ENCODE results near the gene OR2Z1.
"Not testable (repeated sequence)": the region's sequence is repeated elsewhere in the genome, so short reads cannot be mapped to it uniquely, and the experiment has no call there.

OR2Z1 gene

DNA sequence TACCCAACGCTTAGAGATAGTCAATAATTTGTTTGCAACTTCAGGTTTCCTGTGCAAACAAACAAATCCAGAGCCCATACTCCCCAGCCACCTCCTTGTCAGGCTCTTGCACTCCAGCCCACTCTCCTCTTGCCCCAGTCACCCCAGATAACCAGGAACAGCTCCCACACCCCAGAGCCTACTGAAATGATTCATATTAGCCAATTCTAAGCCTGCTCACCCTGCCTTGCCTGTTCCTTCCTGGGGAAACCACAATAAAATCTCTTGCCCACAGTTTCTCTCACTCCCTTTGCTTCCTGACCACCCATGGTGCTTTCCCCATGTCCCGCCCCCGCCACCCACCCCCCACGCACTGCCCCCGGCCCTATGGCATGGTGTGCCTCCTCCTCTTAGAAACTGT is 19.1 kb upstream of the OR2Z1 start:
- peaks cover 6% of the 10 kb centered on the region in 2 donors for H3K27me3 ChIP-seq (ENCODE audit: control insufficient read depth in 1 of 2, insufficient read depth in 2 of 2, low read length in 2 of 2)

DNA sequence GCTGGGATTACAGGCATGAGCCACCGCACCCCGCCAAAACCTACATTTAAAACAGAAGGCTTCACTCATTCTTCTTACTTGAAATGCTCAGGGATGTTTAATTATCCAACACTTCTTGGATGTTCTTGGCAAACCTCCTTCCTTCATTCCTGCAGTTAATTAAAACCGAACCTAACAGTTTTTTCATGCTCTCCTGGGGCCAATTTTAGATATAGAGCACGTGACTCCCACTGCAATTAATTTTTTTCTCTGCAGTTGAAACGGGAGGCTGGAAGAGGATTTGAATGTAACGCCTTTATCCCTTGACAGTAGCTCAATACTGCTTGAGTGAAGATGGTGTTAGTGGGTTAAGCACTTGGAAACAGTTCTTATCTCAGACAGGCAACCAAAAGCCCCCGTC is 18.2 kb upstream of the OR2Z1 start:
- Histone ChIP-seq H3K36me3 (ENCODE audit: control insufficient read depth in 2 of 2, insufficient read depth in 2 of 2, low read length in 2 of 2) (no peaks in the 10 kb centered on the region), H3K4me1 (ENCODE audit: control insufficient read depth, insufficient read depth, low read length) (no peaks in the 10 kb centered on the region), H3K27me3 (ENCODE audit: control insufficient read depth in 1 of 2, insufficient read depth in 2 of 2, low read length in 2 of 2) (peaks cover 2 to 6% of the 10 kb centered on the region in 2 donors), H3K9ac (ENCODE audit: low read length in 2 of 2) (no peak overlapping the region), H3K4me3 (ENCODE audit: low read length in 2 of 2) (no peak overlapping the region), H3K9me3 (ENCODE audit: control insufficient read depth in 2 of 2, low read length in 2 of 2) (no peaks in the 10 kb centered on the region), H3K27ac (ENCODE audit: low read length) (no peak overlapping the region)

More for the DNA sequence above, 19.1 kb upstream of the OR2Z1 start:
- no peak overlapping the region for H3K27ac ChIP-seq (ENCODE audit: low read length)
- no peak overlapping the region for H3K4me3 ChIP-seq (ENCODE audit: low read length in 2 of 2)
- no peaks in the 10 kb centered on the region for H3K4me1 ChIP-seq (ENCODE audit: control insufficient read depth, insufficient read depth, low read length)
- H3K9ac ChIP-seq (ENCODE audit: low read length in 2 of 2), result no peak overlapping the region
- no peaks in the 10 kb centered on the region for H3K36me3 ChIP-seq (ENCODE audit: control insufficient read depth in 2 of 2, insufficient read depth in 2 of 2, low read length in 2 of 2)
- no peaks in the 10 kb centered on the region for H3K9me3 ChIP-seq (ENCODE audit: control insufficient read depth in 2 of 2, low read length in 2 of 2)

DNA sequence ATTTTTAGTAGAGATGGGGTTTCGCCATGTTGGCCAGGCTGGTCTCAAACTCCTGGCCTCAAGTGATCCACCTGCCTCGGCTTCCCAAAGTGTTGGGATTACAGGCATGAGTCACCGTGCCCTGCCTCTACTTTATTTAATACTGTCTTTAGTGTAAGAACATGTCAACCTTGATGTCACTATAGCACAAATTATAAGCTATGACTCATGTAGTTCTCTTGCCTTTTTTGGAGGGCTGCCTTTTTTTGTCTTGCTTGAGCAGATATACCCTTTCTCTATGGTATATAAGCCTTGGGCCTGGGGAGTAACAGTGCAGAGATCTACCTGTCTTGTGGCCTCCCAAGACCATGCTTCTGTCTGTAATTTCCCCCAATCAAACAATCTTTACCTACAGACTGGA is 16.1 kb upstream of the OR2Z1 start:
- not testable (repeated sequence) for H3K9me3 ChIP-seq (ENCODE audit: control insufficient read depth in 2 of 2, low read length in 2 of 2); H3K36me3 ChIP-seq (ENCODE audit: control insufficient read depth in 2 of 2, insufficient read depth in 2 of 2, low read length in 2 of 2); H3K4me1 ChIP-seq (ENCODE audit: control insufficient read depth, insufficient read depth, low read length); H3K27ac ChIP-seq (ENCODE audit: low read length); H3K9ac ChIP-seq (ENCODE audit: low read length in 2 of 2); H3K4me3 ChIP-seq (ENCODE audit: low read length in 2 of 2); H3K27me3 ChIP-seq (ENCODE audit: control insufficient read depth in 1 of 2, insufficient read depth in 2 of 2, low read length in 2 of 2)

DNA sequence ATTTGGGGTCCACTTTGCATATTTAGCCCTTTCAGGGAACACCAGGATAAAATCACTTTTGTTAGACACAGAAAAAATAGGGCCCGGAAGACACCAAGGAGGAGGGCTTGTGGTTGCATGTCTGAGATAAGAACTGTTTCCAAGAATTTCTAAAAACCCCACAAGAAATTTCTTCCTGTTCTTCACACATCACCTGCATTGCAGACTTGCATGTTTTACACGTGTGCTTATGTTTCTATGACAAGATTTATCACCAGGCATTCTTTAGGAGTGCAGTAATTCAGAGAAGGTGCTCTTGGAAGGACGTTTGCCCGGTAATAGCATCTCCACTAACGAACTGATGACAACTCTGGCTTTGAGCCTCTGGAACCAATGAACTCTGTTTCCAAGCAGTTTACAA is 15.7 kb upstream of the OR2Z1 start:
- Histone ChIP-seq H3K4me3 (ENCODE audit: low read length in 2 of 2) (no peak overlapping the region), H3K9ac (ENCODE audit: low read length in 2 of 2) (no peak overlapping the region), H3K27ac (ENCODE audit: low read length) (no peak overlapping the region), H3K9me3 (ENCODE audit: control insufficient read depth in 2 of 2, low read length in 2 of 2) (no peaks in the 10 kb centered on the region), H3K27me3 (ENCODE audit: control insufficient read depth in 1 of 2, insufficient read depth in 2 of 2, low read length in 2 of 2) (peaks cover 0 to 2% of the 10 kb centered on the region in 2 donors), H3K36me3 (ENCODE audit: control insufficient read depth in 2 of 2, insufficient read depth in 2 of 2, low read length in 2 of 2) (no peaks in the 10 kb centered on the region), H3K4me1 (ENCODE audit: control insufficient read depth, insufficient read depth, low read length) (no peaks in the 10 kb centered on the region)

DNA sequence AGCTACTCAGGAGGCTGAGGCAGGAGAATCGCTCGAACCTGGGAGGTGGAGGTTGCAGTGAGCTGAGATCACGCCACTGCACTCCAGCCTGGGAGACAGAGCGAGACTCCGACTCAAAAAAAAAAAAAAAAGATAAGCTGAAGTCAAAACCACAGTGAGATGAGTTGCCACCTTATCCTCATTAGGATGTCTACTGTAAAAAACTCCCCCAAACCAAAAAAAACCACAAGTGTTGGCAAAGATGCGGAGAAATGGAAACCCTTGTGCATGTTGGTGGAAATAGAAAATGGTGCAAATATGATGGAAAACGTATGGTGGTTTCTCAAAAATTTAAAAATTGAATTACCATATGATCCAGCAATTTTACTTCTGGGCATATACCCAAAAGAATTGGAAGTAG is 11.1 kb upstream of the OR2Z1 start:
- H3K9ac ChIP-seq (ENCODE audit: low read length in 2 of 2); H3K27me3 ChIP-seq (ENCODE audit: control insufficient read depth in 1 of 2, insufficient read depth in 2 of 2, low read length in 2 of 2); H3K27ac ChIP-seq (ENCODE audit: low read length); H3K4me1 ChIP-seq (ENCODE audit: control insufficient read depth, insufficient read depth, low read length); H3K36me3 ChIP-seq (ENCODE audit: control insufficient read depth in 2 of 2, insufficient read depth in 2 of 2, low read length in 2 of 2); H3K9me3 ChIP-seq (ENCODE audit: control insufficient read depth in 2 of 2, low read length in 2 of 2); H3K4me3 ChIP-seq (ENCODE audit: low read length in 2 of 2): not testable (repeated sequence)

DNA sequence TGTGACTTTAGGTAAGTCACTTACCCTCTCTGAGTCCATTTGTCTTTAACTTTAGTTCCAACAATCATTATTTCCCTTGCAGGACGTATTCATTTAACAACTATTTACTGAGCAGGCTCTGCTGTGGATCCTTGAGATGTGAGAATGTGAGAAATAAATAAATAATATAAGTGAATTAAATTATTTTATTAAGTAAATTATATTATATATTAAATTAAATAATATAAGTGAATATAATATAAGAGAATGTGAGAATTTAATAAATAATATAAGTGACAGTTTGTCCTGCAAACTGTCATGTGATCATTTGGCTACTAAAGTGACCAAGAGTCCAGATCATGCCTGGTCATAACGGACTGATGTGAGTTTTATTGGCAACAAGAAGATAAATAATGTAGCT is 598 bp downstream of the OR2Z1 start:
- no peak overlapping the region for H3K27ac ChIP-seq (ENCODE audit: low read length)
- no peak overlapping the region for H3K9ac ChIP-seq (ENCODE audit: low read length in 2 of 2)
- no peaks in the 10 kb centered on the region for H3K4me1 ChIP-seq (ENCODE audit: control insufficient read depth, insufficient read depth, low read length)
- peaks cover 0 to 3% of the 10 kb centered on the region in 2 donors for H3K9me3 ChIP-seq (ENCODE audit: control insufficient read depth in 2 of 2, low read length in 2 of 2)
- no peak overlapping the region for H3K4me3 ChIP-seq (ENCODE audit: low read length in 2 of 2)
- no peaks in the 10 kb centered on the region for H3K36me3 ChIP-seq (ENCODE audit: control insufficient read depth in 2 of 2, insufficient read depth in 2 of 2, low read length in 2 of 2)
- H3K27me3 ChIP-seq (ENCODE audit: control insufficient read depth in 1 of 2, insufficient read depth in 2 of 2, low read length in 2 of 2), result peaks cover 0 to 6% of the 10 kb centered on the region in 2 donors

DNA sequence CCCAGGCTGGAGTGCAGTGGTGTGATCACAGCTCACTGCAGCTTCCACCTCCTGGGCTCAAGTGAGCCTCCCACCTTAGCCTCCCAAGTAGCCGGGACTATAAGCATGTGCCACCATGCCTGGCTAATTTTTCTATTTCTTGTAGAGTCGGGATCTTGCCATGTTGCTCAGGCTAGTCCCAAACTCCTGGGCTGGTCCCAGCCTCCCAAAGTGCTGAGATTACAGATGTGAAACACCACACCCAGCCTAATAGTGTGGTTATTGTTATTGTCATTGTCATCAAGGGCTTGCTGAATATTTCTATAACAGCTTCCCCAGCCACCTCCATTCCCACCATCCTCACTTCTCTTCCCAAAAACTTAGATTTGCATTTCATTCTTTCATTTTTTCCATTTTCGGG is 2.8 kb downstream of the OR2Z1 start:
- no peak overlapping the region for H3K9ac ChIP-seq (ENCODE audit: low read length in 2 of 2)
- no peaks in the 10 kb centered on the region for H3K9me3 ChIP-seq (ENCODE audit: control insufficient read depth in 2 of 2, low read length in 2 of 2)
- H3K27me3 ChIP-seq (ENCODE audit: control insufficient read depth in 1 of 2, insufficient read depth in 2 of 2, low read length in 2 of 2), result peaks cover 0 to 6% of the 10 kb centered on the region in 2 donors
- H3K36me3 ChIP-seq (ENCODE audit: control insufficient read depth in 2 of 2, insufficient read depth in 2 of 2, low read length in 2 of 2), result no peaks in the 10 kb centered on the region
- no peak overlapping the region for H3K4me3 ChIP-seq (ENCODE audit: low read length in 2 of 2)
- no peaks in the 10 kb centered on the region for H3K4me1 ChIP-seq (ENCODE audit: control insufficient read depth, insufficient read depth, low read length)
- no peak overlapping the region for H3K27ac ChIP-seq (ENCODE audit: low read length)

DNA sequence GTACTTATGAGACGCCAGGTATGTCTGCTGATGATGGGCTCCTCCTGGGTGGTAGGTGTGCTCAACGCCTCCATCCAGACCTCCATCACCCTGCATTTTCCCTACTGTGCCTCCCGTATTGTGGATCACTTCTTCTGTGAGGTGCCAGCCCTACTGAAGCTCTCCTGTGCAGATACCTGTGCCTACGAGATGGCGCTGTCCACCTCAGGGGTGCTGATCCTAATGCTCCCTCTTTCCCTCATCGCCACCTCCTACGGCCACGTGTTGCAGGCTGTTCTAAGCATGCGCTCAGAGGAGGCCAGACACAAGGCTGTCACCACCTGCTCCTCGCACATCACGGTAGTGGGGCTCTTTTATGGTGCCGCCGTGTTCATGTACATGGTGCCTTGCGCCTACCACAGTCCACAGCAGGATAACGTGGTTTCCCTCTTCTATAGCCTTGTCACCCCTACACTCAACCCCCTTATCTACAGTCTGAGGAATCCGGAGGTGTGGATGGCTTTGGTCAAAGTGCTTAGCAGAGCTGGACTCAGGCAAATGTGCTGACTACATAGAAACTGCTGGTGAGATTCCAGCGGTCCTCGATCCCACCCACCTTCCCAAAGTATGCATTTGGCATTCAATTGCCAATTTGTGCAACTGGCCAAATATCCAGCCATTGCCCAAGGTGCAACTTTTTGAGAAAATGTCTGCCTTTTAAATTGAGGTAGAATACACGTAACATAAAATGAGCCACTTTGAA is 10.2 kb downstream of the OR2Z1 start:
- Histone ChIP-seq H3K9ac (ENCODE audit: low read length in 2 of 2) (no peak overlapping the region), H3K36me3 (ENCODE audit: control insufficient read depth in 2 of 2, insufficient read depth in 2 of 2, low read length in 2 of 2) (no peaks in the 10 kb centered on the region), H3K4me1 (ENCODE audit: control insufficient read depth, insufficient read depth, low read length) (no peaks in the 10 kb centered on the region), H3K9me3 (ENCODE audit: control insufficient read depth in 2 of 2, low read length in 2 of 2) (no peaks in the 10 kb centered on the region), H3K27ac (ENCODE audit: low read length) (no peak overlapping the region), H3K27me3 (ENCODE audit: control insufficient read depth in 1 of 2, insufficient read depth in 2 of 2, low read length in 2 of 2) (no peaks in the 10 kb centered on the region), H3K4me3 (ENCODE audit: low read length in 2 of 2) (no peak overlapping the region)

DNA sequence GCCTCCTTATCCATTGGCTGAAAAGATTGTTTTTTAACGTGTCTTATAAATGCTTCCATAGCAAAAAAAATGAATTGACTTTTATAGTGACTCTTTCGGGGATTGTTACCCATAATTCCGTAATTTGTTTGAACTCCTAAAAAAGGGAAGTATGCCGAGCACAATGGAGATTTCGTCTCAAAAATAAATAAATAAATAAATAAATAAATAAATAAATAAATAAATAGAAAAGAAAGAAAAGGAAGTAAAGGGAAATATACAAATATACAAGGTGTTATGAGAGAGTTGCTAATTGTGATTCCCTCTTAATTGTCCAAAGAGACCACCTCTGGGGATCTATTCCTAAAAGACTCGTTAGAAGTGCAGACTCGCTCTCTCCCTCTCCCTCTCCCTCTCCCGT is 16.9 kb downstream of the OR2Z1 start:
- Histone ChIP-seq H3K9ac (ENCODE audit: low read length in 2 of 2) (no peak overlapping the region), H3K4me3 (ENCODE audit: low read length in 2 of 2) (no peak overlapping the region), H3K27ac (ENCODE audit: low read length) (no peak overlapping the region), H3K4me1 (ENCODE audit: control insufficient read depth, insufficient read depth, low read length) (no peaks in the 10 kb centered on the region), H3K27me3 (ENCODE audit: control insufficient read depth in 1 of 2, insufficient read depth in 2 of 2, low read length in 2 of 2) (no peaks in the 10 kb centered on the region), H3K9me3 (ENCODE audit: control insufficient read depth in 2 of 2, low read length in 2 of 2) (no peaks in the 10 kb centered on the region), H3K36me3 (ENCODE audit: control insufficient read depth in 2 of 2, insufficient read depth in 2 of 2, low read length in 2 of 2) (no peaks in the 10 kb centered on the region)

DNA sequence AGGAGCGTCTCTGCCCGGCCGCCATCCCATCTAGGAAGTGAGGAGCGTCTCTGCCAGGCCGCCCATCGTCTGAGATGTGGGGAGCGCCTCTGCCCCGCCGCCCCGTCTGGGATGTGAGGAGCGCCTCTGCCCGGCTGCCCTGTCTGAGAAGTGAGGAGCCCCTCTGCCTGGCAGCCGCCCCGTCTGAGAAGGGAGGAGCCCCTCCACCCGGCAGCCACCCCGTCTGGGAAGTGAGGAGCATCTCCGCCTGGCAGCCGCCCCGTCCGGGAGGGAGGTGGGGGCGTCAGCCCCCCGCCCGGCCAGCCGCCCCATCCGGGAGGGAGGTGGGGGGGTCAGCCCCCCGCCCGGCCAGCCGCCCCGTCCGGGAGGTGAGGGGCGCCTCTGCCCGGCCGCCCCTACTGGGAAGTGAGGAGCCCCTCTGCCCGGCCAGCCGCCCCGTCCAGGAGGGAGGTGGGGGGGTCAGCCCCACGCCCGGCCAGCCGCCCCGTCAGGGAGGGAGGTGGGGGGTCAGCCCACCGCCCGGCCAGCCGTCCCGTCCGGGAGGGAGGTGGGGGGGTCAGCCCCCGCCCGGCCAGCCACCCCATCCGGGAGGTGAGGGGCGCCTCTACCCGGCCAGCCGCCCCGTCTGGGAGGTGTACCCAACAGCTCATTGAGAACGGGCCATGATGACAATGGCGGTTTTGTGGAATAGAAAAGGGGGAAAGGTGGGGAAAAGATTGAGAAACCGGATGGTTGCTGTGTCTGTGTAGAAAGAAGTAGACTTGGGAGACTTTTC is 18.0 kb downstream of the OR2Z1 start:
- not testable (repeated sequence) for H3K36me3 ChIP-seq (ENCODE audit: control insufficient read depth in 2 of 2, insufficient read depth in 2 of 2, low read length in 2 of 2); H3K4me3 ChIP-seq (ENCODE audit: low read length in 2 of 2); H3K9ac ChIP-seq (ENCODE audit: low read length in 2 of 2); H3K27me3 ChIP-seq (ENCODE audit: control insufficient read depth in 1 of 2, insufficient read depth in 2 of 2, low read length in 2 of 2); H3K9me3 ChIP-seq (ENCODE audit: control insufficient read depth in 2 of 2, low read length in 2 of 2); H3K27ac ChIP-seq (ENCODE audit: low read length); H3K4me1 ChIP-seq (ENCODE audit: control insufficient read depth, insufficient read depth, low read length)

DNA sequence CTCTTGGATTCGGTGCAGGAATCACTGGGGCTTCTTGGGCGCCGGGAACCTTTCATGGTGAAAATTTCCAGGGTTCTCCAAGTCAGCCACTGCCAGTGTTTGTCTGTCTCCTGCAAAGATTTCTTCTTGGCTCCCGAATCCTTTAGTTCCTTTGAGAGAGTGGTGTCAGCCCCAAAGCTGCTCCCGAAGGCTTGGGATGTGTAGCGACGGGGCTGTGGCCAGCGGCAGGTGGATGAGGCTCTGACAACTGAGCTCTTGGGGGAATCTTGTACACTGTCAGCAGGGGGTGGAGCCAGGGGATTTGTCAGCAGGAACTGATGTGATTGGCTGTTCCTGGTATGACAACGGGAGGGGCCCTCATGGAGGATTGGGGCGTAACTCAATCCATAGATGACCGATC is 45.8 kb downstream of the OR2Z1 start:
- H3K27ac ChIP-seq (ENCODE audit: low read length); H3K36me3 ChIP-seq (ENCODE audit: control insufficient read depth in 2 of 2, insufficient read depth in 2 of 2, low read length in 2 of 2); H3K4me3 ChIP-seq (ENCODE audit: low read length in 2 of 2); H3K4me1 ChIP-seq (ENCODE audit: control insufficient read depth, insufficient read depth, low read length); H3K9me3 ChIP-seq (ENCODE audit: control insufficient read depth in 2 of 2, low read length in 2 of 2); H3K9ac ChIP-seq (ENCODE audit: low read length in 2 of 2); H3K27me3 ChIP-seq (ENCODE audit: control insufficient read depth in 1 of 2, insufficient read depth in 2 of 2, low read length in 2 of 2): not testable (repeated sequence)
